Measurements from ENCODE around the gene TMEM272. TPM values are rescaled to one million over a fixed set of nuclear protein-coding genes. Genes with fewer than 3 reads are reported as not detected.

Gene TMEM272
- total and polyA plus RNA-seq, 2 of the 13 experiments (the other 11 are each of a cell fraction or from before 2014, with no cell fraction given), result 0.37 to 0.62 TPM

DNA sequence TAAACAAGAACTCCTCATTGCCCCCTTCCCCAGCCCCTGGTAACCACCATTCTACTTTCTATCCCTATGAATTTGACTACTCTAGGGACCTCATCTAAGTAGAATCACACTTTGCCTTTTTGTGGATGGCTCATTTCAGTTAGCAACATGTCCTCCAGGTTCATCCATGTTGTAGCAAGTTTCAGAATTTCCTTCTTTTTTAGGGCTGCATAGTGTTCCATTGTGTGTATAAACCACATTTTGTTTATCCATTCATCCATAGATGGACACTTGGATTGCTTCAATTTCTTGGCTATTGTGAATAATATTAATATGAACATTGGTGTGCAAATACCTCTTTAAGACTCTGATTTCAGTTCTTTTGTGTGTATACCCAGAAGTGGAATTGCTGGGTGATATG, 36.2 kb downstream of the TMEM272 start:
- Histone ChIP-seq H2AFZ (ENCODE audit: low read length) (no peak overlapping the region), H4K20me1 (ENCODE audit: insufficient read depth, low read length) (no peaks in the 10 kb centered on the region), H3K27ac (ENCODE audit: extremely low read length, insufficient read depth, low read length) (no peak overlapping the region), H3K4me3 (replicated peaks in 1 of 3; ENCODE audit: insufficient read depth in 1 of 3, low read depth in 2 of 3, low read length in 3 of 3) (no peak overlapping the region), H3K36me3 (replicated peaks in 1 of 2; ENCODE audit: control insufficient read depth in 1 of 2, insufficient read depth in 2 of 2, low read length in 2 of 2) (no peaks in the 10 kb centered on the region), H3K9me3 (ENCODE audit: low read length) (no peaks in the 10 kb centered on the region), H3K9ac (ENCODE audit: insufficient read depth, low read depth, low read length) (no peak overlapping the region), H3K4me1 (ENCODE audit: insufficient read depth, low read length) (peaks cover 15% of the 10 kb centered on the region), H3K4me2 (ENCODE audit: low read depth, low read length) (no peak overlapping the region), H3K27me3 (ENCODE audit: control insufficient read depth in 1 of 2, insufficient read depth in 2 of 2, low read length in 2 of 2) (no peaks in the 10 kb centered on the region), H3K79me2 (ENCODE audit: insufficient read depth, low read length) (no peaks in the 10 kb centered on the region)
- POLR2A ChIA-PET, result no interaction called here
- no peak for ATAC-seq
- in situ Hi-C loops (cut with HindIII; ENCODE audit: extremely low pct_ligation_motif_present, low pct_unique_long_range_greater_than_20kb), result no loop called here
- intact Hi-C loops (cut with micrococcal nuclease; ENCODE audit: unreplicated experiment), result no loop called here
- no peak for DNase-seq (ENCODE audit: low spot score)
- BruUV-seq (replicated peaks), result no TSS peak
- no peak for TF ChIP-seq FOXM1 (CRISPR knock-in tag; IDR thresholded peaks at IDR 0.05)
- TF ChIP-seq ARID5B (CRISPR knock-in tag; IDR thresholded peaks at IDR 0.05), result no peak
- FAIRE-seq, result no peak
- CTCF ChIA-PET (ENCODE audit: low intra/inter-chr PET ratio, low total read pairs), result no interaction called here

DNA sequence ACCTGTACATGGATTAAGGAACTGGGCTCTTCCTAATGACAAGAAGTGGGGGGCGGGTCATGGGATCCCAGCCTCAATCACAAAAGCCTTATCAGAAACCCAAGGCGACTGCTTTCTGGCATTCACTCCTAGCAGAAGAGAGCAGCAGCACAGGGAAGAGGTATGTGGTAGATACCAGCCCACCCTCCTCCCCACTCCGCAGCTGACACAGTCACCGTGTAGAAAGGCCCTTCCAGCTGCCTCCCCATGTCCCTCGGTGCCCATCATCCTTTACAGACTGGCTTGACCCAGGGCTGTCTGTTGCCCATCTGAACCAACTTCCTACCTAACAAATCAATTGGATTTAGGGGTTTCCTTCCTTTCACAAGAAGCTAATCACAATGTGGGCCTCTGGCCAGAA, 37.9 kb downstream of the TMEM272 start:
- Histone ChIP-seq H3K27me3 (ENCODE audit: control insufficient read depth in 1 of 2, insufficient read depth in 2 of 2, low read length in 2 of 2) (no peaks in the 10 kb centered on the region), H3K4me3 (replicated peaks in 1 of 3; ENCODE audit: insufficient read depth in 1 of 3, low read depth in 2 of 3, low read length in 3 of 3) (no peak overlapping the region), H3K9ac (ENCODE audit: insufficient read depth, low read depth, low read length) (no peak overlapping the region), H3K9me3 (ENCODE audit: low read length) (no peaks in the 10 kb centered on the region), H3K4me2 (ENCODE audit: low read depth, low read length) (no peak overlapping the region), H3K27ac (ENCODE audit: extremely low read length, insufficient read depth, low read length) (no peak overlapping the region), H2AFZ (ENCODE audit: low read length) (no peak overlapping the region), H3K4me1 (ENCODE audit: insufficient read depth, low read length) (peaks cover 29% of the 10 kb centered on the region), H3K79me2 (ENCODE audit: insufficient read depth, low read length) (no peaks in the 10 kb centered on the region), H4K20me1 (ENCODE audit: insufficient read depth, low read length) (no peaks in the 10 kb centered on the region), H3K36me3 (replicated peaks in 1 of 2; ENCODE audit: control insufficient read depth in 1 of 2, insufficient read depth in 2 of 2, low read length in 2 of 2) (no peaks in the 10 kb centered on the region)
- POLR2A ChIA-PET, result no interaction called here
- intact Hi-C loops (cut with micrococcal nuclease; ENCODE audit: unreplicated experiment) (no loop called here), in situ Hi-C loops (cut with HindIII; ENCODE audit: extremely low pct_ligation_motif_present, low pct_unique_long_range_greater_than_20kb) (no loop called here)
- 81% methylated on average over 5 of the region's 5 CpGs for WGBS (ENCODE audit: low lambda C conversion rate)
- no peak for DNase-seq (ENCODE audit: low spot score)
- no peak for ATAC-seq
- no peak for FAIRE-seq
- TF ChIP-seq HOXA9 (CRISPR knock-in tag; IDR thresholded peaks at IDR 0.05; ENCODE audit: borderline replicate concordance) (no peak), EHMT2 (IDR thresholded peaks at IDR 0.05; ENCODE audit: borderline replicate concordance, low read depth, low read length) (no peak), FOSL1 (CRISPR knock-in tag; IDR thresholded peaks at IDR 0.05; ENCODE audit: borderline replicate concordance) (no peak), KAT2B (IDR thresholded peaks at IDR 0.05; ENCODE audit: borderline replicate concordance, low read depth, low read length) (no peak), ZNF337 (CRISPR knock-in tag; IDR thresholded peaks at IDR 0.05; ENCODE audit: borderline replicate concordance, low read depth) (no peak)
- TF ChIP-seq, protein P1, sequence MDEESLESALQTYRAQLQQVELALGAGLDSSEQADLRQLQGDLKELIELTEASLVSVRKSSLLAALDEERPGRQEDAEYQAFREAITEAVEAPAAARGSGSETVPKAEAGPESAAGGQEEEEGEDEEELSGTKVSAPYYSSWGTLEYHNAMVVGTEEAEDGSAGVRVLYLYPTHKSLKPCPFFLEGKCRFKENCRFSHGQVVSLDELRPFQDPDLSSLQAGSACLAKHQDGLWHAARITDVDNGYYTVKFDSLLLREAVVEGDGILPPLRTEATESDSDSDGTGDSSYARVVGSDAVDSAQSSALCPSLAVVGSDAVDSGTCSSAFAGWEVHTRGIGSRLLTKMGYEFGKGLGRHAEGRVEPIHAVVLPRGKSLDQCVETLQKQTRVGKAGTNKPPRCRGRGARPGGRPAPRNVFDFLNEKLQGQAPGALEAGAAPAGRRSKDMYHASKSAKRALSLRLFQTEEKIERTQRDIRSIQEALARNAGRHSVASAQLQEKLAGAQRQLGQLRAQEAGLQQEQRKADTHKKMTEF (CRISPR knock-in tag; IDR thresholded peaks at IDR 0.05), result no peak
- CTCF ChIA-PET (ENCODE audit: low intra/inter-chr PET ratio, low total read pairs), result no interaction called here
- BruUV-seq (replicated peaks), result no TSS peak

Measured in HepG2 (cell line).